SHP77 (cell line): ENCODE data around the gene NEGR1.
A peak's percentile ranks its signal among the peaks of the same experiment; 100 is the strongest.

Experiments used
- DNase-seq, 2 experiments: peaks; one replicate each; lab custom pipeline; 2025; lab: John Stamatoyannopoulos, UW

NEGR1 gene

GRCh38 chr1:71561206-71561605 is 721.1 kb downstream of the NEGR1 start:
- no peak for DNase-seq

GRCh38 chr1:71559880-71560279 is 722.5 kb downstream of the NEGR1 start:
- DNase-seq = no peak

- no peak for DNase-seq
Observed at GRCh38 chr1:71557138-71557537, 725.2 kb downstream of the NEGR1 start.

GRCh38 chr1:71548398-71548890 is 733.9 kb downstream of the NEGR1 start:
- DNase-seq = no peak

- DNase-seq = no peak
Observed at GRCh38 chr1:71542155-71542554, 740.2 kb downstream of the NEGR1 start.

GRCh38 chr1:71533950-71534349 is 748.4 kb downstream of the NEGR1 start:
- DNase-seq = no peak

- no peak for DNase-seq
Observed at GRCh38 chr1:71532343-71532742, 750.0 kb downstream of the NEGR1 start.

GRCh38 chr1:71526824-71527223 is 755.5 kb downstream of the NEGR1 start:
- no peak for DNase-seq

GRCh38 chr1:71522721-71523120 is 759.6 kb downstream of the NEGR1 start:
- DNase-seq = no peak

- peak in 1 of 2 experiments; percentile 18 for DNase-seq
Observed at GRCh38 chr1:71521655-71522264, 760.6 kb downstream of the NEGR1 start.

GRCh38 chr1:71511505-71511904 is 770.8 kb downstream of the NEGR1 start:
- DNase-seq = no peak

- no peak for DNase-seq
Observed at GRCh38 chr1:71510725-71511124, 771.6 kb downstream of the NEGR1 start.

GRCh38 chr1:71509051-71509595 is 773.2 kb downstream of the NEGR1 start:
- DNase-seq = no peak

- no peak for DNase-seq
Observed at GRCh38 chr1:71502006-71502405, 780.3 kb downstream of the NEGR1 start.

- DNase-seq = no peak
Observed at GRCh38 chr1:71498542-71498941, 783.8 kb downstream of the NEGR1 start.

GRCh38 chr1:71494163-71494562 is 788.2 kb downstream of the NEGR1 start:
- DNase-seq = no peak

GRCh38 chr1:71492298-71493041 is 789.9 kb downstream of the NEGR1 start:
- DNase-seq = no peak

- DNase-seq = no peak
Observed at GRCh38 chr1:71490432-71490831, 791.9 kb downstream of the NEGR1 start.

- DNase-seq = no peak
Observed at GRCh38 chr1:71488555-71489252, 793.6 kb downstream of the NEGR1 start.

GRCh38 chr1:71473331-71473730 is 809.0 kb downstream of the NEGR1 start:
- no peak for DNase-seq

GRCh38 chr1:71465093-71465492 is 817.2 kb downstream of the NEGR1 start:
- DNase-seq = no peak

GRCh38 chr1:71464016-71464415 is 818.3 kb downstream of the NEGR1 start:
- no peak for DNase-seq

GRCh38 chr1:71463144-71463543 is 819.2 kb downstream of the NEGR1 start:
- no peak for DNase-seq
